GM23338 (cell line): ENCODE measurements around the gene TM9SF4. TPM values are rescaled to one million over a fixed set of nuclear protein-coding genes. Genes with fewer than 3 reads are reported as not detected.

Source experiments
- ATAC-seq: fragments of 200-7000 bp; cut with Tn5 transposase; 3 replicates; pipeline ENCODE4 v1.9.1; 2020
- DNase-seq: peaks from one replicate; pipeline ENCODE4 v3.0.0-alpha.2; 2015; ENCODE audit warnings: low spot score
- H2AFZ ChIP-seq: fragments of 200-600 bp; sonication (generic); 2 replicates; pipeline ENCODE4 v1.8.0; 2016; ENCODE audit warnings: antibody characterized with exemption, mild to moderate bottlenecking, moderate library complexity
- H3F3A ChIP-seq: fragments of 200-600 bp; sonication (generic); replicated peaks from 2 replicates; pipeline ENCODE4 v1.8.0; 2017; ENCODE audit warnings: antibody characterized with exemption, mixed run types, low read depth
- H3K27ac ChIP-seq: fragments of 200-600 bp; sonication (generic); 2 replicates; pipeline ENCODE4 v1.6.1; 2016; ENCODE audit warnings: low read depth
- H3K27me3 ChIP-seq: fragments of 200-600 bp; sonication (generic); 2 replicates; pipeline ENCODE4 v1.8.0; 2016; ENCODE audit warnings: mild to moderate bottlenecking, mixed run types, moderate library complexity; ENCODE audit not compliant: insufficient read depth
- H3K36me3 ChIP-seq: fragments of 200-600 bp; sonication (generic); 2 replicates; pipeline ENCODE4 v1.8.0; 2016; ENCODE audit warnings: mild to moderate bottlenecking; ENCODE audit not compliant: insufficient read depth
- H3K4me1 ChIP-seq: fragments of 200-600 bp; sonication (generic); 2 replicates; pipeline ENCODE4 v1.8.0; 2016; ENCODE audit warnings: mild to moderate bottlenecking, moderate library complexity; ENCODE audit not compliant: insufficient read depth
- H3K4me2 ChIP-seq: fragments of 200-600 bp; sonication (generic); 2 replicates; pipeline ENCODE4 v1.7.1; 2017; ENCODE audit warnings: mixed run types
- H3K4me3 ChIP-seq: fragments of 200-600 bp; sonication (generic); 2 replicates; pipeline ENCODE4 v1.6.1; 2016; ENCODE audit warnings: mixed run types
- H3K79me2 ChIP-seq: fragments of 200-600 bp; sonication (generic); replicated peaks from 2 replicates; pipeline ENCODE4 v1.8.0; 2017; ENCODE audit warnings: mild to moderate bottlenecking; ENCODE audit not compliant: insufficient read depth
- H3K9me2 ChIP-seq: fragments of 200-600 bp; sonication (generic); 2 replicates; pipeline ENCODE4 v1.8.0; 2017; ENCODE audit not compliant: insufficient read depth
- H4K20me1 ChIP-seq: fragments of 200-600 bp; sonication (generic); replicated peaks from 2 replicates; pipeline ENCODE4 v1.8.0; 2017; ENCODE audit warnings: mild to moderate bottlenecking; ENCODE audit not compliant: insufficient read depth
- H3K27ac Mint-ChIP-seq: 2 replicates; pipeline ENCODE4 v1.8.0; 2020; ENCODE audit warnings: inconsistent platforms, mild to moderate bottlenecking, moderate library complexity, mixed read lengths
- H3K27me3 Mint-ChIP-seq: 3 replicates; pipeline ENCODE4 v1.8.0; 2022; ENCODE audit warnings: low read depth, mild to moderate bottlenecking, moderate library complexity, mixed read lengths, inconsistent platforms; ENCODE audit not compliant: insufficient read depth, poor library complexity
- H3K36me3 Mint-ChIP-seq: 3 replicates; pipeline ENCODE4 v1.8.0; 2021; ENCODE audit warnings: low read depth, mild to moderate bottlenecking, inconsistent platforms, moderate library complexity, mixed read lengths
- H3K4me1 Mint-ChIP-seq: 3 replicates; pipeline ENCODE4 v1.8.0; 2020; ENCODE audit warnings: mild to moderate bottlenecking, inconsistent platforms, mixed read lengths
- H3K4me3 Mint-ChIP-seq: 3 replicates; pipeline ENCODE4 v1.8.0; 2021; ENCODE audit warnings: moderate library complexity, mild to moderate bottlenecking, inconsistent platforms, mixed read lengths
- H3K9me3 Mint-ChIP-seq: 3 replicates; pipeline ENCODE4 v1.8.0; 2020; ENCODE audit warnings: moderate library complexity, mild to moderate bottlenecking, inconsistent platforms, mixed read lengths
- CREB1 ChIP-seq: fragments of 250-450 bp; sonication (Bioruptor Pico); IDR thresholded peaks from 2 replicates; pipeline ENCODE4 v1.5.0; 2020; ENCODE audit warnings: low read depth, mild to moderate bottlenecking, moderate library complexity
- EZH2 ChIP-seq: fragments of 200-600 bp; sonication (generic); IDR thresholded peaks from one replicate; pipeline ENCODE4 v1.8.0; 2017; ENCODE audit warnings: antibody characterized with exemption, mild to moderate bottlenecking, low read depth; ENCODE audit not compliant: unreplicated experiment
- EZH2phosphoT487 ChIP-seq: fragments of 200-600 bp; sonication (generic); IDR thresholded peaks from one replicate; pipeline ENCODE4 v1.8.1; 2018; ENCODE audit warnings: antibody characterized with exemption; ENCODE audit not compliant: unreplicated experiment
- JUNB ChIP-seq: IDR thresholded peaks from one replicate; pipeline ENCODE4 v1.6.1; 2016; ENCODE audit warnings: antibody characterized with exemption; ENCODE audit not compliant: unreplicated experiment
- NANOG ChIP-seq: IDR thresholded peaks from 2 replicates; pipeline ENCODE4 v1.6.1; 2016; ENCODE audit warnings: antibody characterized with exemption, borderline replicate concordance
- STAT1 ChIP-seq: IDR thresholded peaks from one replicate; pipeline ENCODE4 v1.6.1; 2016; ENCODE audit warnings: antibody characterized with exemption; ENCODE audit not compliant: unreplicated experiment
- ZNF114 ChIP-seq: fragments of 250-450 bp; sonication (Bioruptor Pico); IDR thresholded peaks from 2 replicates; pipeline ENCODE4 v1.5.0; 2020; ENCODE audit warnings: mild to moderate bottlenecking, moderate library complexity
- ZNF331 ChIP-seq: fragments of 250-450 bp; sonication (Bioruptor Pico); IDR thresholded peaks from 2 replicates; pipeline ENCODE4 v1.5.0; 2020; ENCODE audit warnings: low read depth, mild to moderate bottlenecking, moderate library complexity
- polyA plus RNA-seq: library from polyadenylated mRNA; unstranded; fragments of >200 nt; fragmentation: Nextera tagmentation; extraction: Ambion mirVana; gene quantifications from 2 replicates; pipeline ENCODE4 v1.2.1, GENCODE V29; 2016
- total RNA-seq: library from RNA; depleted of rRNA; stranded (reverse); fragments of >200 nt; shearing (Covaris generic); gene quantifications from 2 replicates; pipeline ENCODE4 v1.2.3, GENCODE V29; 2014
- TF ChIP-seq, protein P1 (sequence below), 2 experiments: fragments of 200-600 bp in 1 of 2; sonication (generic) in 1 of 2; conservative IDR thresholded peaks; 2 replicates each; pipeline versions ENCODE4 v1.5.1 to v1.6.1; 2016 to 2017; ENCODE audit warnings: antibody characterized with exemption in 2 of 2, low read depth in 2 of 2, mild to moderate bottlenecking in 2 of 2, moderate library complexity in 1 of 2
- TF ChIP-seq, protein P2 (sequence below): IDR thresholded peaks from one replicate; pipeline ENCODE4 v1.6.1; 2018; ENCODE audit warnings: antibody characterized with exemption; ENCODE audit not compliant: unreplicated experiment
- TF ChIP-seq, protein P3 (sequence below): IDR thresholded peaks from 2 replicates; pipeline ENCODE4 v1.6.1; 2016; ENCODE audit warnings: antibody characterized with exemption

The TM9SF4 gene
- total and polyA plus RNA-seq, 2 experiments from 2014 or later = 20.4 to 52.6 TPM

DNA sequence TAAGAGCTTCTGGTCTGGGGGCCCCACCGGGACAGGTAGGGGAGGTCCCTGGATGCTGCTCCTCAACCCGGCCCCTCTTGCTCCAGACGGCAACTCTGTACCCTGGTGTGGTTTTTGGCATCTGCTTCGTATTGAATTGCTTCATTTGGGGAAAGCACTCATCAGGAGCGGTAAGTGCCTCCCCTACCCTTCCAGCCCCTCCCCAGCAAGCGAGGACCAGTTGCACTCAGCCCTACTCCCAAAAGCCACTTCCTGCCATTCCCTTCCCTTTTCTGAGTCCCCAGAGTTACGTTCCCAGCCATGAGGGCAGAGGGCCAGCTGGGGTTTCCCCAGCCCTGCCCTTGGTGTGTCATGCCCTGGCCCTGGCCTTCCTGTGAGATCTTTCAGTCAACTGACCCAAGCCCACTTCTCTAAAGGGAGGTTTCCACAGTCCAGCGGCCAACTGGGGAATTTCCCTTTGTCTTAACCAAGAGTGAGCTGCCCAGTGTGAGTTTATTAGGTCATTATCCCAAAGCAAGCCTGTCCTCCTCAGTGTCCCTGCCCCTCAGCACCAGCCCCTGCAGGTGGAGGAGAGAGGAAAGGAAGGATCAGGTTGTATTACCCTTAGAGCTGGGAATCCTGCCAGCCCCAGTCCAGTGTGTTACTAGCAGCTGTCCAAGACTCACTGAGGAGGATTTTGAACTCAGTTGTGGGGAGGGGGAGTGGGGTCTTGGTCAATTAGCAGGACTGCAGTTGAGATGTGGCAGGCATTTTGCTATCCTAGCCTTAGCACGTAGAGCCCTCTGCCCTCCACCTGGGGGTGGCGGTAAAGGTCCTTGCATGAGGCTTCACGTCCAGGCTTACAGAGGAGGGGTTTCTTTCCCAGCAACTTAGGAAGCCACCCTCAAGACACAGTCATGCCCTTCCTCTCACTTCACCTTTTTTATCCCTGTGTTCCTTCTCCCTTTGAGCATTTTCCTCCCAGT, 45.8 kb downstream of the TM9SF4 start:
- peaks cover 51% of the 10 kb centered on the region for H3K36me3 ChIP-seq
- H4K20me1 ChIP-seq = peaks cover 9% of the 10 kb centered on the region
- Mint-ChIP-seq H3K4me1 (peaks cover 7% of the 10 kb centered on the region; the same call in 2 of the 3 replicates), H3K27me3 (peaks cover 20% of the 10 kb centered on the region), H3K36me3 (peaks cover 63% of the 10 kb centered on the region), H3K4me3 (no peak overlapping the region), H3K9me3 (no peaks in the 10 kb centered on the region), H3K27ac (peak overlapping the region; percentile 81; the same call in 1 of the 2 replicates)
- H2AFZ ChIP-seq = no peak overlapping the region
- TF ChIP-seq, protein P1, sequence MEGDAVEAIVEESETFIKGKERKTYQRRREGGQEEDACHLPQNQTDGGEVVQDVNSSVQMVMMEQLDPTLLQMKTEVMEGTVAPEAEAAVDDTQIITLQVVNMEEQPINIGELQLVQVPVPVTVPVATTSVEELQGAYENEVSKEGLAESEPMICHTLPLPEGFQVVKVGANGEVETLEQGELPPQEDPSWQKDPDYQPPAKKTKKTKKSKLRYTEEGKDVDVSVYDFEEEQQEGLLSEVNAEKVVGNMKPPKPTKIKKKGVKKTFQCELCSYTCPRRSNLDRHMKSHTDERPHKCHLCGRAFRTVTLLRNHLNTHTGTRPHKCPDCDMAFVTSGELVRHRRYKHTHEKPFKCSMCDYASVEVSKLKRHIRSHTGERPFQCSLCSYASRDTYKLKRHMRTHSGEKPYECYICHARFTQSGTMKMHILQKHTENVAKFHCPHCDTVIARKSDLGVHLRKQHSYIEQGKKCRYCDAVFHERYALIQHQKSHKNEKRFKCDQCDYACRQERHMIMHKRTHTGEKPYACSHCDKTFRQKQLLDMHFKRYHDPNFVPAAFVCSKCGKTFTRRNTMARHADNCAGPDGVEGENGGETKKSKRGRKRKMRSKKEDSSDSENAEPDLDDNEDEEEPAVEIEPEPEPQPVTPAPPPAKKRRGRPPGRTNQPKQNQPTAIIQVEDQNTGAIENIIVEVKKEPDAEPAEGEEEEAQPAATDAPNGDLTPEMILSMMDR (conservative IDR thresholded peaks at IDR 0.05; ENCODE audit: low read depth in 2 of 2) = peak; percentile 73 to 89
- TF ChIP-seq, protein P2, sequence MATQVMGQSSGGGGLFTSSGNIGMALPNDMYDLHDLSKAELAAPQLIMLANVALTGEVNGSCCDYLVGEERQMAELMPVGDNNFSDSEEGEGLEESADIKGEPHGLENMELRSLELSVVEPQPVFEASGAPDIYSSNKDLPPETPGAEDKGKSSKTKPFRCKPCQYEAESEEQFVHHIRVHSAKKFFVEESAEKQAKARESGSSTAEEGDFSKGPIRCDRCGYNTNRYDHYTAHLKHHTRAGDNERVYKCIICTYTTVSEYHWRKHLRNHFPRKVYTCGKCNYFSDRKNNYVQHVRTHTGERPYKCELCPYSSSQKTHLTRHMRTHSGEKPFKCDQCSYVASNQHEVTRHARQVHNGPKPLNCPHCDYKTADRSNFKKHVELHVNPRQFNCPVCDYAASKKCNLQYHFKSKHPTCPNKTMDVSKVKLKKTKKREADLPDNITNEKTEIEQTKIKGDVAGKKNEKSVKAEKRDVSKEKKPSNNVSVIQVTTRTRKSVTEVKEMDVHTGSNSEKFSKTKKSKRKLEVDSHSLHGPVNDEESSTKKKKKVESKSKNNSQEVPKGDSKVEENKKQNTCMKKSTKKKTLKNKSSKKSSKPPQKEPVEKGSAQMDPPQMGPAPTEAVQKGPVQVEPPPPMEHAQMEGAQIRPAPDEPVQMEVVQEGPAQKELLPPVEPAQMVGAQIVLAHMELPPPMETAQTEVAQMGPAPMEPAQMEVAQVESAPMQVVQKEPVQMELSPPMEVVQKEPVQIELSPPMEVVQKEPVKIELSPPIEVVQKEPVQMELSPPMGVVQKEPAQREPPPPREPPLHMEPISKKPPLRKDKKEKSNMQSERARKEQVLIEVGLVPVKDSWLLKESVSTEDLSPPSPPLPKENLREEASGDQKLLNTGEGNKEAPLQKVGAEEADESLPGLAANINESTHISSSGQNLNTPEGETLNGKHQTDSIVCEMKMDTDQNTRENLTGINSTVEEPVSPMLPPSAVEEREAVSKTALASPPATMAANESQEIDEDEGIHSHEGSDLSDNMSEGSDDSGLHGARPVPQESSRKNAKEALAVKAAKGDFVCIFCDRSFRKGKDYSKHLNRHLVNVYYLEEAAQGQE = no peak
- no peak for TF ChIP-seq STAT1
- DNase-seq (peak; percentile 88), ATAC-seq (peak; percentile 95)
- no peaks in the 10 kb centered on the region for H3K27me3 ChIP-seq
- H3K79me2 ChIP-seq = no peaks in the 10 kb centered on the region
- no peaks in the 10 kb centered on the region for H3K9me2 ChIP-seq
- H3K4me3 ChIP-seq = no peak overlapping the region
- peak overlapping the region; percentile 83 for H3K27ac ChIP-seq
- no peak overlapping the region for H3K4me2 ChIP-seq
- H3K4me1 ChIP-seq = peaks cover 7% of the 10 kb centered on the region; the same call in 1 of the 2 replicates
- peaks cover 15% of the 10 kb centered on the region; the same call in 1 of the 2 replicates for H3F3A ChIP-seq

DNA sequence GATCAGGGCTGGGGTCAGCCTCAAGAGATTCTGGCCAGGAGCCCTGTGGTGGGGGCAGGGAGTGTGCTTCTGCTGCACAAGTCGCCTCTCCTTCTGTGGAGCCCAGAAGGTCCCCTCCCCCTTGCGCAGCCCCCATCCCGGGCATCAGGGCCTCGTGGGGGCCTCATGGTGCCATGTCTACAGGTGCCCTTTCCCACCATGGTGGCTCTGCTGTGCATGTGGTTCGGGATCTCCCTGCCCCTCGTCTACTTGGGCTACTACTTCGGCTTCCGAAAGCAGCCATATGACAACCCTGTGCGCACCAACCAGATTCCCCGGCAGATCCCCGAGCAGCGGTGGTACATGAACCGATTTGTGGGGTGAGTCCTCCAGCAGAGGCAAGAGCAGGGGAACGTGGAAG, 48.1 kb downstream of the TM9SF4 start:
- Histone ChIP-seq H2AFZ (no peak overlapping the region), H4K20me1 (peaks cover 8% of the 10 kb centered on the region), H3K79me2 (no peaks in the 10 kb centered on the region), H3K4me3 (no peak overlapping the region), H3K9me2 (no peaks in the 10 kb centered on the region), H3K4me2 (no peak overlapping the region), H3K27me3 (no peaks in the 10 kb centered on the region), H3F3A (peaks cover 19% of the 10 kb centered on the region; the same call in 1 of the 2 replicates), H3K36me3 (peaks cover 57% of the 10 kb centered on the region), H3K4me1 (peaks cover 7% of the 10 kb centered on the region; the same call in 1 of the 2 replicates), H3K27ac (no peak overlapping the region)
- Mint-ChIP-seq H3K4me1 (peaks cover 7% of the 10 kb centered on the region; the same call in 2 of the 3 replicates), H3K27me3 (peaks cover 16% of the 10 kb centered on the region), H3K4me3 (no peak overlapping the region), H3K27ac (no peak overlapping the region), H3K9me3 (no peaks in the 10 kb centered on the region), H3K36me3 (peaks cover 66% of the 10 kb centered on the region)
- DNase-seq (no peak), ATAC-seq (no peak)
- TF ChIP-seq ZNF114 (CRISPR knock-in tag) = no peak
- TF ChIP-seq EZH2phosphoT487 = no peak
- no peak for TF ChIP-seq EZH2
- no peak for TF ChIP-seq CREB1
- TF ChIP-seq, protein P3, sequence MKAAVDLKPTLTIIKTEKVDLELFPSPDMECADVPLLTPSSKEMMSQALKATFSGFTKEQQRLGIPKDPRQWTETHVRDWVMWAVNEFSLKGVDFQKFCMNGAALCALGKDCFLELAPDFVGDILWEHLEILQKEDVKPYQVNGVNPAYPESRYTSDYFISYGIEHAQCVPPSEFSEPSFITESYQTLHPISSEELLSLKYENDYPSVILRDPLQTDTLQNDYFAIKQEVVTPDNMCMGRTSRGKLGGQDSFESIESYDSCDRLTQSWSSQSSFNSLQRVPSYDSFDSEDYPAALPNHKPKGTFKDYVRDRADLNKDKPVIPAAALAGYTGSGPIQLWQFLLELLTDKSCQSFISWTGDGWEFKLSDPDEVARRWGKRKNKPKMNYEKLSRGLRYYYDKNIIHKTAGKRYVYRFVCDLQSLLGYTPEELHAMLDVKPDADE = no peak
- TF ChIP-seq JUNB = no peak
- TF ChIP-seq NANOG = no peak
- no peak for TF ChIP-seq ZNF331 (CRISPR knock-in tag)
